SK-N-MC (cell line): ENCODE measurements around the gene MUC20.

Experiments used
- EZH2 ChIP-seq: fragments of 200-600 bp; sonication (generic); IDR thresholded peaks from one replicate; pipeline ENCODE4 v1.6.1; 2017; ENCODE audit warnings: antibody characterized with exemption
- FOXP2 ChIP-seq: optimal IDR thresholded peaks from 2 replicates; pipeline ENCODE3; 2011; ENCODE audit warnings: mild to moderate bottlenecking, moderate library complexity; ENCODE audit not compliant: insufficient read depth; ENCODE audit errors: extremely low read length, control extremely low read depth
- POLR2AphosphoS5 ChIP-seq: IDR thresholded peaks from 2 replicates; pipeline ENCODE4 v1.6.1; 2012; ENCODE audit warnings: mild to moderate bottlenecking, low read depth, low read length, borderline replicate concordance

- TF ChIP-seq EZH2 = no peak
- no peak for TF ChIP-seq FOXP2
- no peak for TF ChIP-seq POLR2AphosphoS5
Measured at GRCh38 chr3:195757827-195758226, 37.0 kb downstream of the MUC20 start.
